ENCODE data around the gene TCF7. TPM values are rescaled to one million over a fixed set of nuclear protein-coding genes. Genes with fewer than 3 reads are reported as not detected.

Gene TCF7
- total and polyA plus RNA-seq, 2 of the 13 experiments (the other 11 are each of a cell fraction or from before 2014, with no cell fraction given), result 6.3 to 6.8 TPM

GRCh38 chr5:134070725-134071613 is 43.5 kb upstream of the TCF7 start (continued):
- no peak for TF ChIP-seq SRSF4 (IDR thresholded peaks at IDR 0.05; ENCODE audit: low read depth, low read length, poor library complexity, severe bottlenecking)
- TF ChIP-seq ZNF207 (IDR thresholded peaks at IDR 0.05; ENCODE audit: borderline replicate concordance), result no peak
- TF ChIP-seq ZBTB7A (CRISPR knock-in tag; IDR thresholded peaks at IDR 0.05), result peak; percentile 98
- peak; percentile 80; the same call in 1 of the 2 replicates for TF ChIP-seq HMG20A (CRISPR knock-in tag; IDR thresholded peaks at IDR 0.05; ENCODE audit: borderline replicate concordance)
- TF ChIP-seq THAP11 (CRISPR knock-in tag; IDR thresholded peaks at IDR 0.05), result peak; percentile 74
- no peak for TF ChIP-seq NAIF1 (CRISPR knock-in tag; IDR thresholded peaks at IDR 0.05; ENCODE audit: borderline replicate concordance)
- 0 out of 2 replicates have a peak, but pooled peaks have one; percentile 19 for TF ChIP-seq E2F5 (CRISPR knock-in tag; conservative IDR thresholded peaks at IDR 0.05)
- TF ChIP-seq PLRG1 (conservative IDR thresholded peaks at IDR 0.05), result no peak
- TF ChIP-seq ZNF260 (CRISPR knock-in tag; IDR thresholded peaks at IDR 0.05; ENCODE audit: borderline replicate concordance, low read depth), result no peak
- peak; percentile 87; the same call in 1 of the 2 replicates for TF ChIP-seq NFKB2 (CRISPR knock-in tag; IDR thresholded peaks at IDR 0.05; ENCODE audit: borderline replicate concordance)
- TF ChIP-seq RXRB (CRISPR knock-in tag; IDR thresholded peaks at IDR 0.05; ENCODE audit: borderline replicate concordance), result 0 out of 2 replicates have a peak, but pooled peaks have one; percentile 43
- peak; percentile 57; the same call in 1 of the 2 replicates for TF ChIP-seq ZNF574 (CRISPR knock-in tag; IDR thresholded peaks at IDR 0.05)
- TF ChIP-seq NFIB (CRISPR knock-in tag; IDR thresholded peaks at IDR 0.05; ENCODE audit: borderline replicate concordance), result no peak
- TF ChIP-seq GMEB2 (CRISPR knock-in tag; IDR thresholded peaks at IDR 0.05; ENCODE audit: low read depth), result no peak
- no peak for TF ChIP-seq ZNF615 (CRISPR knock-in tag; IDR thresholded peaks at IDR 0.05; ENCODE audit: borderline replicate concordance)
- TF ChIP-seq ZNF557 (CRISPR knock-in tag; IDR thresholded peaks at IDR 0.05), result no peak; the same call in 1 of the 2 replicates
- TF ChIP-seq ZSCAN22 (CRISPR knock-in tag; IDR thresholded peaks at IDR 0.05), result no peak
- no peak for TF ChIP-seq ZSCAN12 (CRISPR knock-in tag; IDR thresholded peaks at IDR 0.05)
- peak; percentile 88 for TF ChIP-seq ZGPAT (CRISPR knock-in tag; IDR thresholded peaks at IDR 0.05)
- TF ChIP-seq ZBTB8A (CRISPR knock-in tag; IDR thresholded peaks at IDR 0.05; ENCODE audit: borderline replicate concordance, low read depth), result no peak
- TF ChIP-seq RFX1 (IDR thresholded peaks at IDR 0.05), result no peak
- peak; percentile 64; the same call in 1 of the 2 replicates for TF ChIP-seq NRL (CRISPR knock-in tag; IDR thresholded peaks at IDR 0.05; ENCODE audit: borderline replicate concordance)
- TF ChIP-seq ZNF138 (CRISPR knock-in tag; IDR thresholded peaks at IDR 0.05; ENCODE audit: low read depth), result no peak
- no peak for TF ChIP-seq NKX3-1 (CRISPR knock-in tag; IDR thresholded peaks at IDR 0.05)

All from HepG2 (cell line).